Ecto neural progenitor cell (in vitro differentiated cells): ENCODE results near the gene OLFM1.
"Not testable (repeated sequence)": the region's sequence is repeated elsewhere in the genome, so short reads cannot be mapped to it uniquely, and the experiment has no call there.

Experiments
- DNase-seq: peaks from one replicate; pipeline ENCODE4 v3.0.0-alpha.2; 2018; ENCODE audit warnings: low spot score

OLFM1 gene

GRCh38 chr9:135152614-135153334 lies 65.3 kb downstream of the OLFM1 start:
- no peak for DNase-seq

GRCh38 chr9:135154050-135154615 lies 66.7 kb downstream of the OLFM1 start:
- no peak for DNase-seq

- no peak for DNase-seq
Observed at GRCh38 chr9:135155396-135155795, 67.9 kb downstream of the OLFM1 start.

- peak; percentile 90 for DNase-seq
Observed at GRCh38 chr9:135156525-135157510, 69.3 kb downstream of the OLFM1 start.

GRCh38 chr9:135157856-135158563 lies 70.5 kb downstream of the OLFM1 start:
- DNase-seq = no peak

- no peak for DNase-seq
Observed at GRCh38 chr9:135158564-135158937, 71.1 kb downstream of the OLFM1 start.

GRCh38 chr9:135159801-135160200 lies 72.3 kb downstream of the OLFM1 start:
- DNase-seq = no peak

GRCh38 chr9:135160862-135161261 lies 73.4 kb downstream of the OLFM1 start:
- DNase-seq = no peak

- DNase-seq = not testable (repeated sequence)
Observed at GRCh38 chr9:135162599-135162998, 75.1 kb downstream of the OLFM1 start.

GRCh38 chr9:135163023-135163780 lies 75.7 kb downstream of the OLFM1 start:
- DNase-seq = no peak

- DNase-seq = no peak
Observed at GRCh38 chr9:135164036-135164435, 76.6 kb downstream of the OLFM1 start.

GRCh38 chr9:135165003-135165711 lies 77.7 kb downstream of the OLFM1 start:
- no peak for DNase-seq

GRCh38 chr9:135165756-135166519 lies 78.5 kb downstream of the OLFM1 start:
- DNase-seq = no peak

- DNase-seq = no peak
Observed at GRCh38 chr9:135166565-135166964, 79.1 kb downstream of the OLFM1 start.

GRCh38 chr9:135167356-135167755 lies 79.9 kb downstream of the OLFM1 start:
- no peak for DNase-seq

GRCh38 chr9:135167849-135168655 lies 80.6 kb downstream of the OLFM1 start:
- DNase-seq = no peak

GRCh38 chr9:135169709-135170226 lies 82.3 kb downstream of the OLFM1 start:
- DNase-seq = no peak

GRCh38 chr9:135170535-135170934 lies 83.1 kb downstream of the OLFM1 start:
- no peak for DNase-seq
